ENCODE results near the gene YES1.
"Not testable (repeated sequence)": the region's sequence is repeated elsewhere in the genome, so short reads cannot be mapped to it uniquely, and the experiment has no call there.

The YES1 gene

GRCh38 chr18:686339-687111 lies 125.5 kb downstream of the YES1 start:
- no peak for DNase-seq (ENCODE audit: low read depth in 2 of 3, low spot score in 1 of 3)

GRCh38 chr18:685438-685837 lies 126.6 kb downstream of the YES1 start:
- no peak for DNase-seq (ENCODE audit: low read depth in 2 of 3, low spot score in 1 of 3)

- DNase-seq (ENCODE audit: low read depth in 2 of 3, low spot score in 1 of 3) = no peak
These were observed 128.5 kb downstream of the YES1 start for GRCh38 chr18:683531-683930.

GRCh38 chr18:682833-683232 lies 129.2 kb downstream of the YES1 start:
- no peak for DNase-seq (ENCODE audit: low read depth in 2 of 3, low spot score in 1 of 3)

GRCh38 chr18:682416-682815 lies 129.6 kb downstream of the YES1 start:
- not testable (repeated sequence) for DNase-seq (ENCODE audit: low read depth in 2 of 3, low spot score in 1 of 3)

- peak; percentile 15 to 24 (median 19) for DNase-seq (ENCODE audit: low read depth in 2 of 3, low spot score in 1 of 3)
These were observed 130.1 kb downstream of the YES1 start for GRCh38 chr18:681985-682384.

GRCh38 chr18:680392-680791 lies 131.7 kb downstream of the YES1 start:
- DNase-seq (ENCODE audit: low read depth in 2 of 3, low spot score in 1 of 3) = no peak

GRCh38 chr18:679516-679915 lies 132.5 kb downstream of the YES1 start:
- DNase-seq (ENCODE audit: low read depth in 2 of 3, low spot score in 1 of 3) = no peak

GRCh38 chr18:678482-679182 lies 133.4 kb downstream of the YES1 start:
- DNase-seq (ENCODE audit: low read depth in 2 of 3, low spot score in 1 of 3) = no peak

GRCh38 chr18:677951-678381 lies 134.1 kb downstream of the YES1 start:
- DNase-seq (ENCODE audit: low read depth in 2 of 3, low spot score in 1 of 3) = no peak

GRCh38 chr18:677145-677544 lies 134.9 kb downstream of the YES1 start:
- no peak for DNase-seq (ENCODE audit: low read depth in 2 of 3, low spot score in 1 of 3)

- DNase-seq (ENCODE audit: low read depth in 2 of 3, low spot score in 1 of 3) = no peak
These were observed 135.3 kb downstream of the YES1 start for GRCh38 chr18:676736-677135.

- no peak for DNase-seq (ENCODE audit: low read depth in 2 of 3, low spot score in 1 of 3)
These were observed 136.0 kb downstream of the YES1 start for GRCh38 chr18:676069-676468.

- DNase-seq (ENCODE audit: low read depth in 2 of 3, low spot score in 1 of 3) = no peak
These were observed 136.7 kb downstream of the YES1 start for GRCh38 chr18:675307-675706.

- DNase-seq (ENCODE audit: low read depth in 2 of 3, low spot score in 1 of 3) = no peak
These were observed 138.3 kb downstream of the YES1 start for GRCh38 chr18:673769-674168.

- no peak for DNase-seq (ENCODE audit: low read depth in 2 of 3, low spot score in 1 of 3)
These were observed 138.7 kb downstream of the YES1 start for GRCh38 chr18:673317-673716.

All from stimulated activated CD4-positive, alpha-beta T cell treated with anti-CD3 and anti-CD28 coated beads, Interleukin-12 subunit alpha, Interleukin-12 subunit beta, amount 100 ng/mL, for 48 hours (primary cell).